Stimulated activated CD8-positive, alpha-beta memory T cell treated with anti-CD3 and anti-CD28 coated beads, Interleukin-12 subunit alpha, Interleukin-12 subunit beta, amount 100 ng/mL, for 4 hours (primary cell): ENCODE data around the gene HSD17B14.

Experiments used
- DNase-seq: peaks from one replicate; pipeline ENCODE4 v3.0.0-alpha.2; 2020; ENCODE audit warnings: low read depth

The HSD17B14 gene

DNA sequence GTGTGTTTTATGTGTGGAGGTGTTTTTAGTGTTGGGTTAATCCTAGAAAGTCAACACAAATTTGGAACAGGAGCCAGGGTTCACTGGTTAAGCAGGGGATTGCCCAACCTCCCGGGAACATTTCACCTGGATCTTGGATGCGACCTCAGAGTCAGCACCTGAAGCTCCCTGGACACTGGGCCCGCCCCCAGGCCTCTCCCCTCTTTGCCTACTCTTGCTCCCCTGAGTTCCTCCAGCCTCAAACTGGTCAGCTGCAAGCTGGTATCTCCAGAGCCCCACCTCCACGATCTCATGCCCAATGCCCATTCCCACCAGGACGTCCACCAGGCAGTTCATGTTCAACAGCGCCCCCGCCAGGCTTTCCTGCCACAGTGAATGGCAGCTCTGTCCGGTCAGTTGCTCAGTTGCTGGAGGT is 9.7 kb downstream of the HSD17B14 start:
- no peak for DNase-seq

- DNase-seq: no peak
Observed at GRCh38 chr19:48822514-48822913, 13.8 kb downstream of the HSD17B14 start.

GRCh38 chr19:48821633-48822032 is 14.7 kb downstream of the HSD17B14 start:
- DNase-seq: no peak

DNA sequence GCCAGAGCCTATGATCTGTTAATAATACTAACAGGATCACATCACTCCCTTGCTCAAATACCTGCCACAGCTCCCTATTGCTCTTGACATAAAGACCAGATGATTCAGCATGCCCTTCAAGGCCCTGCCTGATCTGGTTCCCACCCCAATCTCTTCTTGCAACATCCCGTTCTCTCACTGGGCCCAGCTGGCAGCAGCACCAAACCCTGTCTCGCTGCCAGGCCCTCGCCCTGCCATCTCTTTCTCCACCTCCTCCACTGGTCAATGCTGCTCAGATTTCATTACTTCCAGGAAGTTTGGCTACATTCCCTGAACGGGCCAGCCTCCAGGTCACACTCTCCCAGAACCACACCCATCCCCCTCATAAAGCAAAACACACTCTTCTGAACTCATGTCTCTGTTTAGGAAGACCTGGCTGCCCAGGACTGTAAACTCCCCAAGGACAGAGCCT is 16.9 kb downstream of the HSD17B14 start:
- no peak for DNase-seq

- DNase-seq: no peak
Observed at GRCh38 chr19:48818234-48818820, 18.0 kb downstream of the HSD17B14 start.

- DNase-seq: no peak
Observed at GRCh38 chr19:48817585-48818124, 18.6 kb downstream of the HSD17B14 start.

DNA sequence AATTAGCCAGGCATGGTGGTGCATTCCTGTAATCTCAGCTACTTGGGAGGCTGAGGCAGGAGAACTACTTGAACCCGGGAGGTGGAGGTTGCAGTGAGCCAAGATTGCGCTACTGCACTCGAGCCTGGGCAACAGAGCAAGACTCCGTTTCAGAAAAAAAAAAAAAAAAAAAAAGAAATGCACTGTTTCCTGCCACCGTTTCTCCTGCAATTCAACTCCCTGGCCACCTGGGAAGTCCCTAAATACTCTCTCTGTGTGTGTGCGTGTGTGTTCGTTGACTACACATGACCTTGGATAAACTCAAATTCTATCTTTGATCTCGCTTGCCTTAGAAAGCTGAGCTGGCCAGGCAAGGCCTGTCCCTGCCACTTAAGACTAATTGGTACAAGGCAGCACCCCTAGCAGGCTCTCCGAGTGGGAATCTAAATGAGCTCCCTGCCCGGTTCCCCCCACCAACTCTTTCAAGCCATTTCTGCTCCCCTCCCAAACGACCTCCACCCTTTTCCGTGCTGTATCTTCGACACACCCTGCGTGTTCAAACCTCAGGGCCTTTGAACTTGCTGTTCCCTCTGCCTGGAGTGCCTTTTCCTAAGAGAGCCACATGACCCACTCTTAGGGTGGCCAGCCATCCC is 20.3 kb downstream of the HSD17B14 start:
- no peak for DNase-seq

DNA sequence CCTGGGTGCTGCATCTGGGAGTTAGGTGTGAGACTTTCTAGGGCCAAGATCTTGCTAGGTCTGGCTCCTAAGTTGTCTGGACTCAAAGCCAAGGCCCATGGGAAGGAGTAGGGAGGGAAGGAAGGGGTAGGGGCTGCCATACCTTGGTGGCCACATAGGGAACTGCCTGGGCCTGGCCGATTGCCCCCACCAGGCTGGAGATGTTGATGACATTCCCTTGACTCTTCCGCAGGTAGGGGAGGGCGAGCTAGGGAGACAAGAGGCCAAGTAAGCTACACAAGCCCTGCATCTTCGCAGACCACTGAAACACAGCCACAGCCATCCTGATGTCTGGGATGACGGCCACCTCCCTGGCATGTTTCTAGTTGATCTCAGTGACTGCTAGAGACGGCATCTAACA is 21.4 kb downstream of the HSD17B14 start:
- no peak for DNase-seq

DNA sequence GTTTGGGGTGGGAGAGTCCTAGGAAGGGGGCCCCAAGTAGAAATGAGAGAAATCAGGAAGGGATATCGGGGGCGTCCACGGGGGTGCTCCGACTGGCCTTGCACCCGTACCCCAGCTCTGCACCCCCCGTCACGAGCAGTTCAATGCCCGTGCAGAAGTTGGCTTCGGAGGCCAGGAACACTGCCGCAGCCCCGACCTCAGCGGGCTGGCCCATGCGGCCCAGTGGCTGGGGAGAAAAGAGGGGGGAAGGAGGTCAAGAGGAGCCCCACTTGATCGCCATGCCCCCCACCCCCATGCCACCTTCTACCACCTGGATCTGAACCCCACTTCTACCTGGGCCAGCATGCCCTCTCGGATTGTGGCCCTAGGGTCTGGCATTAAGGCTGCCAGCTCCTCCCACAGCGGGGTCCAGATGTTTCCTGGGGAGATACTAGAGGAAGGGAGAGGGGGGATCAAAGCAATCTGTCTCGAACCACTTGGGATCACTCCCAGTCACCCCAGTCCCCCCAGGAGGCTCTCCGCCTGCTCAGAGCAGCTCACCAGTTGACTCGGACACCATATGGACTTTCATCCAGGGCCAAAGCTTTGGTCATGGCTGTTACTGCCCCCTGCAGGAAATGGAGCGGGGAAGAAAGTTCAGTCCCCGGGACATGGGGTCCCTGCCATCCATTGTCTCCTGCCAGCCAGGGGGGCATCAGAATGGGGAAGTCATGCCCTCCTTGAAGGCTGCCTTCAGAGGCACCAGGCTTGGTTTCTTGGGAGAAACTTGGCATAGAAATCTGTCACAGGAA is 23.0 kb downstream of the HSD17B14 start:
- no peak for DNase-seq

DNA sequence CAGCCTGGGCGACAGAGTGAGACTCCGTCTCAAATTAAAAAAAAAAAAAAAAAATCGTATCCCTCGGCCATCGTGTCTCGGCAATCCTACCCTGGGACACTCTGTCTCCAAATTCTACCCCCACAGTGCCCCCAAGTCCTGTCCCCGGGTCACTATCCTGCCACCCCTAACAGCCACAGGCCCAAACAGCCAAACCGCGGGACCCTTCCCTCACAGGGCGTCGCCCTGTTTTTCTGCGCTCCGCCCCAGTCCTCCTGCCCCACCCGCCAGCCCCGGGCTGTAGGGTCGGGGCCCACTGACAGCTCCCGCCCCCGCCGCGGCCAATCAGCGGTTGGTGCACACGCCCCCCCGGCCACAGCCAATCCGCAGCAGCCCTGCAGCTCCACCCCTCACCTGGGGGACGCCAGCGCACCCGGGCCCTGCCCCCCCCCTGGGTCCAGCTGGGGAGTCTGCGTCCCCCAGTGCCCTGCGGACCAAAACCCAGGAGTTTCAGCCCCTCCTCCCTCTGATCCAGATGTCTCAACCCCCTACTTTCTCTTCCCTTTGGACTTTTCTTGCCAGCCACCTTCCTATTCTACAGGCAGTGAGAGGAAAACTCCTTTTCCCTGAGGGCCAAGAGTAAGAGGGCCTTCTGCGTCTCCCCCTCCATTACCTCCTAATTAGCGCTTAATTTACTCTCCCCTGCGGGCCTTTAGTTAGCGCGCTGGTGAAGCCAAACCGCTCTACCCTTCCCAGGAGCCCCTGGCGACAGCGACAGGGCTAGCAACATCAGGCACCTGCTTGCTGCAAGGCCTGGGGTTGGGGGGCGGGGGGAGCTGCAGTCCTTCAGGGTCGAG is 24.0 kb downstream of the HSD17B14 start:
- DNase-seq: no peak

- no peak for DNase-seq
Observed at GRCh38 chr19:48810151-48810550, 26.1 kb downstream of the HSD17B14 start.

DNA sequence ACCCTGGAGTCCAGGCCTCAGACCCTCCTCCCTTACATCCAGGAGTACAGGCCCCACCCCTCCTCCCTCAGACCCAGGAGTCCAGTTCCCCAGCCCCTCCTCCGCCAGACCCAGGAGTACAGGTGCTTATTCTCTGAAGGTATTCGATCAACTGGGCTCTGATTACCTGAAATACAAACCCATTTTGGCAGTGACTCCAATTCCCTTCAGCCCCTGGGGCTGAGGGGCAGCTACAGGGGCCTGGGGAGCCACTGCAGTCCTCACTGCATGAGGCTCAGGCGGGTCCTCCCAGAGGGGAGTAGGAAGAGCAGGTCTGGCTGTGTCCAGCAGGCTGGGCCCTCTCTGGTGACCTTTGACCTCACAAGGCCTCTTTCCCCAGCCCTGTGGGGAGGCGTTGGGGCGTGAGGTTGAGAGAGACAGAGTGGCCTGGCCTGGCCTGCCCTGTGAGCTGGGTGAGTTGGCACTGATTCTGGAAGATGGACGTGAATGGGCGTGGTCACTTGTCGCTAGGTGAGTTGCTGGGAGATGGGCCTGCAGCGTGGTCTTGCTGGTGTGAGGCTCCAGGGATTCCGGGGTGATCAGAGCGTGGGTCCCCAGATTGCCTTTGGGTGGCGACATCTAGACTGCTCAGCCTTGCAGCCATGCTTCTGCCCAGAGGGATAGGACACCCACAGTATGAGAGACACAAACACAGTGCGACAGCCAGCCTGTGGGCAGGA is 28.5 kb downstream of the HSD17B14 start:
- no peak for DNase-seq

- DNase-seq: no peak
Observed at GRCh38 chr19:48806818-48807589, 29.3 kb downstream of the HSD17B14 start.

GRCh38 chr19:48806518-48806817 is 29.8 kb downstream of the HSD17B14 start:
- no peak for DNase-seq

GRCh38 chr19:48805452-48805851 is 30.8 kb downstream of the HSD17B14 start:
- DNase-seq: no peak

DNA sequence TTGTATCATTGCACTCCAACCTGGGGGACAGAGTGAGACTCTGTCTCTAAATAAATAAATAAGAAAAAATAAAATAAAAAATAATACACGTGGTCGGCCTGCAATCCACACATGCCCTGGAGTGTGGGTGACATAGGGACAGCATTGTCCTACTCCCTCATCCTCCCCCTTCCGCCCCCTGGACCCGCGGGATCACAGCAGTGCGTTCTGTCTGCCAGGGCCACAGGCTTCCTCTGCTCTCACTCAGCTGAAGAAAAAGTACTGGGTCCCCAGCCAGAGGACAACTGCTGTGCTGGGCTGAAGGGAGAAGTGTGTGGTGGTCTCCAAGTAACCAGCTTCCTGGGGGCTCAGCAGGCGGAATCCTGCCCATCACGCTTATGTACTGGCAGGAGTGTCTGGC is 31.8 kb downstream of the HSD17B14 start:
- DNase-seq: no peak

DNA sequence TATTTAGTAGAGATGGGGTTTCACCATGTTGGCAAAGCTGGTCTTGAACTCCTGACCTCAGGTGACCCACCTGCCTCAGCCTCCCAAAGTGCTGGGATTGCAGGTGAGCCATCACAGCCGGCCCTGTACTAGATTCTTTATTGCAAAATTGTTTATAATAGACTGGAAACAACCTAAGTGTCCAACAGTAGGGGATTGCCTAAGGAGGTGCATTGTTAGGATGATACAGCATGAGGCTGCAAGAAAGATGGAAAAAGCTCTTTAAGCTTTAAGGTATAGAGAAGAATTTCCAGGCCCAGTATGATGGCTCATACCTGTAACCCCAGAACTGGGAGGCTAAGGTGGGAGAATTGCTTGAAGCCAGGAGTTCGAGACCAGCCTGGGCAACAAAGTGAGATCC is 33.7 kb downstream of the HSD17B14 start:
- DNase-seq: no peak

GRCh38 chr19:48799358-48800300 is 36.7 kb downstream of the HSD17B14 start:
- no peak for DNase-seq

DNA sequence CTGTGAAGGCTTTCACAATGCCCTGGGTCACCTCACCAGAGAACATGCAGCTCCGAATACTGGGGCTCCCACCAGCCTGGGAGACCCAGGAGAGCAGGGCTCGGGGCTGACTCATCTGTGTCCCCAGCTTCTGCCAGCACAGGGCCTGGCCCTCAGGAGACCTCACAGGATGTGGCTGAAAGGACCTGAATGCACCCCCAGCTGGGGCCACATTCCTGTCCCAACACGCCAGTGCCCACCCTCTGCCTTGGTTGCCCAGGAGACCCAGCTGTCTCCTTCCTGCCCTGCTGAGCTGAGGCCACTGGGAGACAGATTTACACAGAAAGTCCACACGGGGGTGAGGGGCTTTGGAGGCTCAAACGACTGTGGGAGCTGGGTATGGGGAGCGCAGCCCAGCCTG is 37.4 kb downstream of the HSD17B14 start:
- DNase-seq: no peak

DNA sequence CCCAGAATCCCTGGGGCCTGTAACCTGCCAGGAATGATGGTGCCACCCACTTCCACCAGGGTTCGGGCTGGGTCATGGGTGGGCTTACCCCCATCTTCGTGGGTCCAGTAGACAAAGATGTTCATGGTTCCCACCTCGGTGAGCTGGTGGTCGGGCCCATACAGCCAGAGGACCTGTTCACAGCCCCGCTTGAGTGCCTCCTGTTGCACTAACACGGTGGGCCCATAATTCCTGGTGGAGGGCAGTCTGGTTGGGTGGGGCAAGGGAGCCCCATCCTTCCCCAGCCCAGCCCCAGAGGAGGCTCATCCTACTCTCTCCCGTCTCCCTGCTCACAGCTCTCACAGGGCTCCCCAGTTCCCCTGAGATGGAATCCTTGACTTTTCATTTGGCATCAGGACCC is 39.2 kb downstream of the HSD17B14 start:
- no peak for DNase-seq
